Glutamatergic neuron (in vitro differentiated cells): ENCODE measurements around the gene SEMA3F. TPM values are rescaled to one million over a fixed set of nuclear protein-coding genes. Genes with fewer than 3 reads are reported as not detected.

ENCODE experiments used
- DNase-seq: peaks from one replicate; pipeline ENCODE4 v3.0.0; 2022
- H3K27ac Mint-ChIP-seq: one replicate; pipeline ENCODE4 v1.8.0; 2020; ENCODE audit warnings: mild to moderate bottlenecking, mixed read lengths, inconsistent platforms; ENCODE audit not compliant: unreplicated experiment
- H3K27me3 Mint-ChIP-seq: one replicate; pipeline ENCODE4 v1.8.0; 2020; ENCODE audit warnings: mild to moderate bottlenecking, moderate library complexity, mixed read lengths, inconsistent platforms; ENCODE audit not compliant: unreplicated experiment
- H3K36me3 Mint-ChIP-seq: one replicate; pipeline ENCODE4 v1.8.0; 2020; ENCODE audit warnings: mild to moderate bottlenecking, mixed read lengths, inconsistent platforms; ENCODE audit not compliant: unreplicated experiment
- H3K4me1 Mint-ChIP-seq: one replicate; pipeline ENCODE4 v1.8.0; 2020; ENCODE audit warnings: mild to moderate bottlenecking, low read depth, mixed read lengths, inconsistent platforms; ENCODE audit not compliant: unreplicated experiment
- H3K4me3 Mint-ChIP-seq: one replicate; pipeline ENCODE4 v1.8.0; 2020; ENCODE audit warnings: mild to moderate bottlenecking, mixed read lengths, inconsistent platforms; ENCODE audit not compliant: unreplicated experiment
- H3K9me3 Mint-ChIP-seq: one replicate; pipeline ENCODE4 v1.8.0; 2020; ENCODE audit warnings: mild to moderate bottlenecking, moderate library complexity, mixed read lengths, inconsistent platforms; ENCODE audit not compliant: unreplicated experiment
- CTCF ChIP-seq: fragments of 200-600 bp; sonication (generic); IDR thresholded peaks from one replicate; pipeline ENCODE4 v1.5.0; 2021; ENCODE audit not compliant: partially characterized antibody, unreplicated experiment
- total RNA-seq: library from RNA; stranded (reverse); fragmentation: NEBNext Ultra II Directional; extraction: Animal tissue kit (Norgen Biotek cat#: 25700); gene quantifications from one replicate; pipeline ENCODE4 v1.2.1, GENCODE V29; 2021; ENCODE audit not compliant: unreplicated experiment

SEMA3F gene
- total RNA-seq, 1 donor from 2014 or later, result 41.2 TPM

- TF ChIP-seq CTCF, result no peak
- no peak overlapping the region for H3K27ac Mint-ChIP-seq
Observed at GRCh38 chr3:50229490-50229889, 74.4 kb downstream of the SEMA3F start.

GRCh38 chr3:50230104-50230793 is 75.1 kb downstream of the SEMA3F start:
- Mint-ChIP-seq H3K9me3 (peaks cover 12% of the 10 kb centered on the region), H3K4me3 (no peak overlapping the region), H3K27me3 (peaks cover 11% of the 10 kb centered on the region), H3K27ac (no peak overlapping the region), H3K36me3 (no peaks in the 10 kb centered on the region), H3K4me1 (peaks cover 19% of the 10 kb centered on the region)
- TF ChIP-seq CTCF, result no peak
- no peak for DNase-seq

More at GRCh38 chr3:50229490-50229889, 74.4 kb downstream of the SEMA3F start:
- Mint-ChIP-seq H3K36me3 (no peaks in the 10 kb centered on the region), H3K9me3 (peaks cover 14% of the 10 kb centered on the region), H3K4me3 (peak overlapping the region; percentile 50), H3K27me3 (peaks cover 15% of the 10 kb centered on the region), H3K4me1 (peaks cover 19% of the 10 kb centered on the region)
- no peak for DNase-seq

- no peak for TF ChIP-seq CTCF
- peaks cover 19% of the 10 kb centered on the region for H3K4me1 Mint-ChIP-seq
- no peak overlapping the region for H3K27ac Mint-ChIP-seq
- no peaks in the 10 kb centered on the region for H3K36me3 Mint-ChIP-seq
- DNase-seq, result no peak
- H3K9me3 Mint-ChIP-seq, result peaks cover 14% of the 10 kb centered on the region
- peaks cover 13% of the 10 kb centered on the region for H3K27me3 Mint-ChIP-seq
- H3K4me3 Mint-ChIP-seq, result no peak overlapping the region
Observed at GRCh38 chr3:50230794-50231125, 75.6 kb downstream of the SEMA3F start.

- H3K4me3 Mint-ChIP-seq, result no peak overlapping the region
- DNase-seq, result no peak
- no peaks in the 10 kb centered on the region for H3K36me3 Mint-ChIP-seq
- peaks cover 13% of the 10 kb centered on the region for H3K27me3 Mint-ChIP-seq
- H3K4me1 Mint-ChIP-seq, result peaks cover 19% of the 10 kb centered on the region
- no peak overlapping the region for H3K27ac Mint-ChIP-seq
- TF ChIP-seq CTCF, result no peak
- H3K9me3 Mint-ChIP-seq, result peaks cover 14% of the 10 kb centered on the region
Observed at GRCh38 chr3:50231581-50231980, 76.5 kb downstream of the SEMA3F start.

GRCh38 chr3:50232303-50232702 is 77.2 kb downstream of the SEMA3F start:
- no peak for TF ChIP-seq CTCF
- Mint-ChIP-seq H3K4me1 (peaks cover 18% of the 10 kb centered on the region), H3K27me3 (peaks cover 15% of the 10 kb centered on the region), H3K27ac (no peak overlapping the region), H3K4me3 (no peak overlapping the region), H3K9me3 (peaks cover 17% of the 10 kb centered on the region), H3K36me3 (no peaks in the 10 kb centered on the region)
- DNase-seq, result no peak
